Stimulated activated naive CD4-positive, alpha-beta T cell (primary cell): ENCODE data around the gene SLA2.
A peak's percentile ranks its signal among the peaks of the same experiment; 100 is the strongest.
"Not testable (repeated sequence)": the region's sequence is repeated elsewhere in the genome, so short reads cannot be mapped to it uniquely, and the experiment has no call there.

Experiments used
- DNase-seq, 6 experiments: peaks; one replicate each; lab custom pipeline; 2025; lab: John Stamatoyannopoulos, UW

Gene SLA2

DNA sequence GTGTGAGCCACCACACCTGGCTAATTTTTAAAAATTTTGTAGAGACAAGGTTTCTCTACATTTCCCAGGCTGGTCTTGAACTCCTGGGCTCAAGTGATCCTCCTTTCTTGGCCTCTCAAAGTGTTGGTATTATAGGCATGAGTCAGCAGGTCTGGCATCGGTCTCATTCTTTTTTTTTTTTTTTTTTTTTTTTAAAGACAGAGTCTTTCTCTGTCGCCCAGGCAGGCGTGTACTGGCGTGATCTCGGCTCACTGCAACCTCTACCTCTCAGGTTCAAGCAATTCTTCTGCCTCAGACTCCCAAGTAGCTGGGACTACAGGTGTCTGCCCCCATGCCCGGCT lies 37.6 kb downstream of the SLA2 start:
- not testable (repeated sequence) for DNase-seq

DNA sequence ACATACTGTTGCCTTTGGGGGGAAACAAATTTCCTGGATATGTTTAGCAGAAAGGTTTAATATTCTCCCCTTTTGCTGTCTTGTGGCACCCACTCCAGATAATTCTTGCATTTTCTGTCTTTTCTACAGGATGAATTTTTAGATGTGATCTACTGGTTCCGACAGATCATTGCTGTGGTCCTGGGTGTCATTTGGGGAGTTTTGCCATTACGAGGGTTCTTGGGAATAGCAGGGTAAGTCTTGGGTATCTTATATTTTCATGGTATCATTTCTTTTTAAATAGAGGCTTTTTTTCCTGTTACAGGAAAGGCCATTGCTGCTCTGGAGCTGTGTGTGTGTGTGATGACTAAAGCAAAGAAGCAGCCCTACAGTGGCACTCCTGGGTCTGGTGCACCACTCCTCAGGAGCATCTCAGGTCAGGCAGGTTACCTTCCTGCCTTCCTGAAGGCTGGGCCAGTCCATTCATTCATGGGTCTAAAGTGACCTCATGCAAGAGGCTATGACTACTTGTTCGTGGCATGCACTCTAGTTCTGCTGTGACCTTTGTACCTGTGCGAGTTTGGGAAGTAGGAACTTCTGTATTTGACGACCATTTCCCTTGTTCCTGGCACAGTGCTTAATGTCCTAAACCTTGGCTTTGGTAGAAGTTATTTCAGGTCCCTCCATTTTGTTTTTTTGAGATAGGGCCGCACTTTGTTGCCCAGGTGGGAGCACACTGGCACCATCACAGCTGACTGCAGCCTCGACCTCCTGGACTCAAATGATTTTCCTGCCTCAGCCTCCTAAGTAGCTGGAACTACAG lies 38.2 kb downstream of the SLA2 start:
- no peak for DNase-seq

DNA sequence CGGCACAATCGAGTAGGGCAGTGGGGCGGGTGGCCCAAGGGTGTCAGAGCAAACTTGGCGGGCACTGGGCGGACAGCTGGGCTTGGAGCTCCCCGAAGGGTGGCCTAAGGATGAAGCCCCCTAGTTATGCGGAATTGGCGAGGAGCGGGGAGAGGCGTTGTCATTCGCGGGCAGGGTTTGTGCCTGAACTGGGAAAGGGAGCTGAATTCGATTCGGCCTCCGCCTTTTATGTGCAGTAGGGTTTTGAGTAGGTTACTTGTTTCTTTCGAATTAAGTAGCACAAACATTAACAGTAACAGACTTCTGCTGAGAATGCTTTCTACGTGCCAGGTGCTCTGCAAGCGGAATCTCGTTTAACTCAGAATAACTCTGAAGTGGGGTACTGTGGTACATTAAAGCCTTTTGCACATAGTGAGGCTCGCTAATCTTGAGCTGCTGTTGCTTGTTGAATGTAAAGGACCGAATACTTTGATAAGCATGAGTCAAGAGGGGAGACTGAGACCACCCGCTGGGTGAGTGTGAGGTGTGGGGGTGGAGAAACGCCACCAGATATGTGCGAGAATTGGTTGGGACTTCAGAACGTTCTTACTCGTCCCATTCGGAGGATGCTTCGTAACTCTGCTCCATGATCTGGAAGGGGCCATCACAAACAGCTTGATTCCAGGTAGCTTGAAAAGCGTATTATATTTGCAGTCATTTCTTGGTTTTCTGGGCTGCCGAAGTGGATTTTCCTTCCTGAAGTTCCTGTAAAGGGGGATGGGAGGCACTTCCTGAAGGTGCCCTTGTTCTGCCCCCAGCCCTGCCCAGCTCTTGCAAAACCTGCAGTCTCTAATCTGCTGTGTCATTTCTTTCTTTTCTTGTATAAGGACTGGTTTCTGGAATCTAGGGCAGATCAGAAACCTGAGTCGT lies 39.6 kb downstream of the SLA2 start:
- peak in 2 of 6 experiments; percentile 46 for DNase-seq

DNA sequence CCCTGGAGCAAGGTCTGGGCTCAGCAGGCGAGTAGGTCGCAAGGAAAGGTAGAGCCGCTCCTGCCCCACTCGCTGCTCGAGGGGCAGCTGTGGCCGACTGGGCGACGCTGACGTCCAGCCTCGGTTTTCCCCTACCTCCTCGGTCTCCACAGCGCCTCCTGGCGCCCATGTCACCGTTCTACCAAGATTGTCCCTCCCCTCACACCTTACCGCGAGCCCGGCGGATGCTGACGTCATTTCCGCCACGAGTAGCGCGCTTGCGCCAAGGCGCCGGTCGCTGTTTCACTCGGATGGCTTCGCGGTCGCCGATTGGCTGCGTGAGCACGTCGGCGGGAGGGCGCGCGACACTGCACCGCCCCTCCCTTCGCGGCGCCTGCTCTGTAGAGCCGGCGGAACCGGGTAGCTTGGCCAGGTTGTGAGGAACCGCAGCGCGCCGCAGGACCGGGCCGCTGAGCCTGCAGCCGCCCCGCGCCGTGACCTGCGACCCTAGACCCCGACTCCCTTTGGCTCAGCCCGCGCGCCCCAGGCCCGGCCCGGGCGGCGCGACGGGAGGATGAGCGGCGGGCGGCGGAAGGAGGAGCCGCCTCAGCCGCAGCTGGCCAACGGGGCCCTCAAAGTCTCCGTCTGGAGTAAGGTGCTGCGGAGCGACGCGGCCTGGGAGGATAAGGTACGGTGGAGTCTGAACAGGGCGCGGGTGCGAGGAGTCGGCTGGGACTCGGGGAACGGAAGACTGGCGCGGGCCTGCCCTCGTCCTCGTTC lies 40.4 kb downstream of the SLA2 start, which contains the start of gene RAB5IF:
RAB5IF (plus strand) TSS at position 381 of the 759 bp plus-strand sequence; CDS start at position 554, 173 bp downstream.
- peak; percentile 98 for DNase-seq

DNA sequence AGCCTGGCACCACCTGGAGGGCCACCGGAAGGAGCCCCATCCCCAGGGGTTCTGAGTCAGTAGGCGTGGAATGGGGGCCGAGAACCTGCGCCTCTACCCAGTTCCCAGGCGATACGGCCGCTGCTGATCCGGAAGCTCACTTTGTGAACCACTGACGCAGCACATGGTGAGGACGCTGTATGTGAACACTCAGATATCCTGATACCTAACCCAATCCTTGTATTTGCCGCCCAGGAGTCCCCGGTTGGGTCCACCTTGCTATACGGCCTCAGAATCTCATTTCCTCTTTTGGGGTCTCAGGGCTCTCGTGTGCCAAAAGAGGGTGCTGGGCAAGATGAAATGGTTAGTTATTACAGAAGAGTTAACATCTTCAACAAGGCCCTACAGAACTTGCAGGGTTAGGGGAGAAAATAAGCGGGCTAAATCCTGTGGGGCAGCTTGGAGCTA lies 41.0 kb downstream of the SLA2 start:
- peak in 3 of 6 experiments; percentile 22 to 54 (median 39) for DNase-seq

DNA sequence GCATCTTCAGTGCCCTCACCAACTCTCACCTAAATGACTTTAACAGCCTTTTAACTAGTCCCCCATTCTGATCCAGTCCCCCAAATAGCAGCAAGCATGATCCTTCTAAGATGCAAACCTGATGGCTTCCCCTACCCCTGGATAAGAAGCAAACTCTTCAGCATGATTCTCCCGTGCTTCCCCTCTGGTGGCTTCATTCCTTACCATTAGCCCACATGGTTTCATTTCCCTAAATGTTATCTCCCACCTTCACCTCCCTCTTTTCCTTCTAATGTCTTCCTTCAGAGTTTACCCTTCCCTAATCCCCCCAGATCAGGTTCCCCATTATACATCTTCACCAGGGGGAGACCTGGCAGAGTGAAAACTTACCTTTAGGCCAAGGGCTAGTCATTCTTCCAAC lies 44.5 kb downstream of the SLA2 start:
- DNase-seq: no peak

DNA sequence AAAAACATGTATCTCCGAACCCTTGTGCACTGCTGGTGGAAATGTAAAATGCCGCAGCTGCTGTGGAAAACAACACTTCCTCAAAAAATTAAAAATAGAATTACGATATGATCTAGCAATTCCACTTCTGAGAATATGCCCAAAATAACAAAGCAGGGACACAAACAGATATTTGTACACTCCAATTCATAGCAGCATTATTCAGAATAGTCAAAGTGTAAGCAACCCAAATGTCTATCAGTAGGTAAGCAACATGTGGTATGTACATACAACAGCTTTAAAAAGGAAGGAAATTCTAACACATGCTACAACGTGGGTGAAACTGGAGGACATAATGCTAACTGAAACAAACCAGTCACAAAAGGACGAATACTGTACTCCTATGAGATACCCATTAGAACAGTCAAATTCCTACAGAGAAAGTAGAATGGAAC lies 46.1 kb downstream of the SLA2 start:
- DNase-seq: no peak

DNA sequence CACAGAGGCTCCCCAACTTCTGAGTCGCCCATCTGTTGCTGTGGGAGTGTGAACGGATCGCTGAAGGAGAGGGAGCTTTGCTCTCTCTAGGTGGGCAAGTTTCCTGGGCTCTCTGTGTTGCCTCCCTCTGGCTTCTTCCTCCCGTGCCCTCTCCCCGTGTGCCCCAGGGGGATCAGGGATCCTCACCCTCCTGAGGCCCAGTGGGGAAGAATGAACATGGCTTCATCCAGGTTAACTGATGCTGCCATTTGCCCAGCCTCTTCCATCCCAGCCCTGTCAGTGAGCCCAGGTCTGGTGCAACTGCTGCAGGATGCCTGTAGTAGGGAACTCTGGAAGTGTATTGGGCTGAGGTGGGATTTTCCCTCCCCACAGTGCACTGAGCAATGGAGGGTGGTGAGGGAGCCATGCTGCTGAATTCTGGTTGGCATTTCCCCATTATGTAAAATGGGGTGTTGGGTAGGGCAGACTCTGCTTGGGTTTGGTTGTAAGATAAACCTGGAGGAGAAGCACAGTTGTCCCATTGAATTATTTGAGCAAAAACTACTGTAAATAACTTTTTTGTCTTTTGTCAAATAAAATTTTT lies 52.6 kb downstream of the SLA2 start:
- no peak for DNase-seq

DNA sequence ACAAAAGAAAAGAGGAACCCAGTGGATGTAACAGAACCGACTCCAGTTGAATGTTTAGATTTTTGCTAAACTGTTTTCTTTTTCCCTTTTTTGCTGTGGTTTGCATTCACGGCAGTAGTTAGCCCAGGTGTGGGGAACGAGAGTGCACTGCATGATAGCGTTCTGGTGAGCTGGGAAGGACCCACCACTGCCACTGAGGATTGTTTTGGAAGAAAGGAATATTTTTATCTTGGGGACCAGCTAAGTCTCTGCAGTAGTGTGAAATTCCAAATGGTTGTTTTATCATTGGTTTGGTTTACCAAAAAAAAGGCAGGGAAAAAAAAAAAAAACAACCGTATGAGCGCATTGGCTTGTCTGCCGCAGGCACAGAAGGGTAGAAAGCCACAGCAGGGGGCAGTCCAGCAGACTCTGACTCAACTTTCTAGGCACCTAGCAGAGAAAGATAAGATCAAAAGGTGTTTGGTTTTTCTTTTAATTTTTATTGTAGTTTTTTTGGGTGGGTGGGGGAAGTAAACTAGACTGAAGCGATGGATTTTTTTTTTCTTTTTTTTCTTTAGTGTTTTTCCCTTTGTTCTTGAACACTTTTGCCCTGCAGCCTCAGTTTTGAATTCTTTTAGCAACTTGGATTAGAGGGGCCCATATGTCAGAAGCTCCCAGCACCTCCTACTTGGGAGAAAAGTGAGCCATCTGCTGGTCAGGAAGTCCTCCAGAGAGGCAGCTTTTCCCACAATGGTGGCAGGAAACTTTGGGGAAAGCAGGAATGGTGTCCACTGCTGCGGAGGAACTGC lies 53.9 kb downstream of the SLA2 start:
- peak in 4 of 6 experiments; percentile 16 to 41 (median 29) for DNase-seq

DNA sequence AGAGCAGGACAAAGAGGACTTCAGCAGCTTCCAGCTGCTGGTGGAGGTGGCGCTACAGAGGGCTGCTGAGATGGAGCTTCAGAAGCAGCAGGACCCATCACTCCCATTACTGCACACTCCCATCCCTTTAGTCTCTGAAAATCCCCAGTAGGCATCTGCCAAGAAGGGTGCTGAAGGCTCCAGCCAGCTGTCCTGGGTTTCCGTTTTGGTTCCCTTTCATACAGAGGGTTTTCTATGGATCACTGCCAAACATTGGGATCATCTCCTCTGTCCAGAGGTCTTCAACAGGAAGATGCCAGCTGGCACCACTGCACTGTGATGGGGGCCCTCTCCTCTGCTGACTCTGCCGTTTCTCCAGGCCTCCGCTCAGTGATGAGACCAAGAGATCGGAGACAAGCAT lies 54.7 kb downstream of the SLA2 start:
- DNase-seq: no peak

DNA sequence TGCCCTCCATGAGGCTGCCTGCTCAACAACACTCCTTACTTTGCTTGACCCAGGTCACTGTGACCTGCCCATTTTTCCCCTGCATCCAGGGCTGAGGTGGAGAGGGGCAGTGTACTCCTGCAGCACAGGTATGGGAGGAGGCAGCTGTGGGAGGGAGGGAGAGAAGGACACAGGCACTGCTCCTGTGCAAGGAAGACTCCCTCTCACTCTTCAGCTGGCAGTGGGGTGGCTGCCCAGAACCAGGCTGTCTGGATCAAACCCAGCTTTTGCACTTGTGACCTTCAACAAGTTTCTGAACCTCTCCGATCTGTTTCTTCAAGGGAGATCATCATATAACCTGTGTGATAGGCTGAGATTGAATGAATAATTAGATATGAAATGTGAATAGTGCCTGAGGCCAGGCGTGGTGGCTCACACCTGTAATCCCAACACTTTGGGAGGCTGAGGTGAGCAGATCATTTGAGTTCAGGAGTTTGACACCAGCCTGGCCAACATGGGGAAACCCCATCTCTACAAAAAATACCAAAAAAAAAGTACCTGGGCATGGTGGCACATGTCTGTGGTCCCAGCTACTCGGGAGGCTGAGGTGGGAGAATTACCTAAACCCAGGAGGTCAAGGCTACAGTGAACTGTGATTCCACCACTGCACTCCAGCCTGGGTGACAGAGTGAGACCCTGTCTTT lies 58.5 kb downstream of the SLA2 start:
- DNase-seq: no peak

DNA sequence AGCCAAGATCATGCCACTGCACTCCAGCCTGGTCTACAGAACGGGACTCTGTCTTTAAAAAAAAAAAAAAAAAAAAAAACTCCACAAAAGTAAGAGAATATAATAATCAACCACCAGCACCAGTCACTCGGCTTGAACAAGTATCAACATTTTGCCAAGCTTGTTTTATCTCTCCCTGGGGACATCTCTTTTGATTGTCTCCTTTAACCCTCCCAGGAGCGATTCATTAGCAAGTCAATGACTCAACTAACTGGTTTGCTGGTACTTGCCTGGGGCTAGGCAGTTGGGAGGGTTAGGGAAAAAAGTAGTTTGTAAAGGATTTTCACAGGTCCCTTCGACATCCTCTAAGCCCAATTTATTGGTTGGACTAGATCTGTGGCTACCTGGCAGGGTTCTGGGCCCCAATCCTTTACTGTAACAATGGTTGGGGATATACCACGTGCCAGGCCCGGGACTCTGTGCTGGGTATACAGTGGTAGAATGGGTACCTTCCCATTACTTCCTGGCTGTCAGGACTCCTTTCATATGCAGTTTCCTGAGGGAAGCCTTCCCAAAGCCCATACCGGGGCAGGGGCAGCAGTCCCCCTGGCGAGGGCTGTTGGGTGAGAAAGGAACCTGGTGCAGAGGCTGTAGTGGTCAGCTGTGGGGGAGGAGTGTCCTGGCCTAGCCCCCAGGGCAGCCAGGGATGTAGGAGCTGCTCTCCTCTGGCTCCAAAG lies 60.4 kb downstream of the SLA2 start:
- no peak for DNase-seq

DNA sequence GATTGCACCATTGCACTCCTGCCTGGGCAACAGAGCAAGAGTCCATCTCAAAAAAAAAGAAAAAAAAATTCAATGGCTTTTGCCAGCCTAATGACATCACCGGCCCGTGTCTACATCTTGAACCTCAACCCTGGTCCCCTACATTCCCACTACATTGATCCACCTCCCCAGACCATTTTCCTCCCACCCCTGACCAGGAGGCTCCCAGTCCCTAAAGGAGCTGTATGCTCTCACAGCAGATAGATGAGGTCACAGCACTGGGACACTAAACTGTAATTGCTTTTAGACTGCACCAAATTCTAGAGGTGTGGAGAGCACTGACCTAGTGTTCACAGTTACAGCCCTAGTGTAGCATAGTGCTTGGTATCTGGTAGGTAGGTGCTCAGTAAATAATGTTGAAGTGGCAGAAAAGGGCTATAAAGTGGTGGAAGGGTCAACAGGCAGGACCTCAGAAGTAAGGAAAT lies 61.9 kb downstream of the SLA2 start:
- DNase-seq: no peak

DNA sequence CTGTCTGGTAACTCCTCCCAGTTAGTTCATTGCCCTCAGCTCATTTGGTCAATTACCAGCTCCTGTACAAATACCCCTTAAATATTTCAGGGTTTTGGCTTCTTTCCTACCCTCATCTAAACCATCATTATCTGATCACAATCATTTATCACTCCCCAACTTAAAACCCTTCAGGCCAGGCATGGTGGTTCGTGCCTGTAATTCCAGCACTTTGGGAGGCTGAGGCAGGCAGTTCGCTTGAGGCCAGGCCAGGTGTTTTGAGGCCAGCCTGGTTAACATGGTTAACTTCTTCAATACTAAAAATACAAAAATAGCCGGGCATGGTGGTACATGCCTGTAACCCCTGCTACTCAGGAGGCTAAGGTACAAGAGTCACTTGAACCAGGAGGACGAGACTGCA lies 63.2 kb downstream of the SLA2 start:
- DNase-seq: no peak

DNA sequence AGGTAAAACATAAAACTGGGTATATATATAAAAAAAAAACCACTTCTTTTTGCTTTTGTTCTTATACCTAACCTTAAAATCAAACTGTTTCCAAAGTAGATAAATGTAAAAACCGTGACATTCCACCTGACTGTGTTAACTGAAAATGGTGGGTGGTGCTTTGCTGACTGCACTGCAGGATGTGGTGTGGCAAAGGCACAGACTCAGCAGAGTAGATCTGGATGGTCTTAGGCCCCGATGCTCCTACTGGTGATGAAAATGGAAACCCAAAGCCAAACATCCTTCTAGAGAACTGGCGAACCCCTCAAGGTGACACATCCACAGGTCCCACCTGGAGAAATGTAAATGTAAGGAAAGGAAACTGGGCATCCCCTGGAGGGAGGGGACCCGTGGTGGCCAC lies 63.7 kb downstream of the SLA2 start:
- peak in 2 of 6 experiments; percentile 12 to 42 for DNase-seq

DNA sequence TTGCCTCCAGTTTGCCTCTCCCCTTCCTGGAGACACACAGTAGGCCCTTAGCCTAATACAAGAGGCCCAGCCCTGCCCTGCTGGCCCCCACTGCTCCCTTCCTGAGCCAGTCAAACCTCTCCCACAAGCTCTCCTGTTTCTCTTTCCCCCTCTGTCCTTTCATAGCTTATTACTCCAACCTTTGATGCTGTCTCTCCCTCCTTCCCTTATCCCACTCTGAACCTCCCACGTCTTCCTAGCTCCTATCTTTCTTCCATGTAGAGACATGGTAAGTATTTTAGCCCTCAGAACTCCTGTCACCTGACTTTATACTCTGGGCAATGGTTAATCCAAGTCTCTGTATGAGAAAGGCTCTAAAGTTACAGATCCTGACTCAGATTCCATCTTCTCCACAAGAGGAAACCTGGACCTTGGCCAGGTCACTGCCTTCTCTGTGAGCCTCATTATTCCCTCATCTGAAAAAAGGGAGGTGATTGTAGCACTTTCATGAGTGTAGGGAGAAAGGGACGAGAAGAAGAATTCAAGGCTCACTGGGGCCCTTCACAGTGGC lies 65.9 kb downstream of the SLA2 start:
- no peak for DNase-seq

DNA sequence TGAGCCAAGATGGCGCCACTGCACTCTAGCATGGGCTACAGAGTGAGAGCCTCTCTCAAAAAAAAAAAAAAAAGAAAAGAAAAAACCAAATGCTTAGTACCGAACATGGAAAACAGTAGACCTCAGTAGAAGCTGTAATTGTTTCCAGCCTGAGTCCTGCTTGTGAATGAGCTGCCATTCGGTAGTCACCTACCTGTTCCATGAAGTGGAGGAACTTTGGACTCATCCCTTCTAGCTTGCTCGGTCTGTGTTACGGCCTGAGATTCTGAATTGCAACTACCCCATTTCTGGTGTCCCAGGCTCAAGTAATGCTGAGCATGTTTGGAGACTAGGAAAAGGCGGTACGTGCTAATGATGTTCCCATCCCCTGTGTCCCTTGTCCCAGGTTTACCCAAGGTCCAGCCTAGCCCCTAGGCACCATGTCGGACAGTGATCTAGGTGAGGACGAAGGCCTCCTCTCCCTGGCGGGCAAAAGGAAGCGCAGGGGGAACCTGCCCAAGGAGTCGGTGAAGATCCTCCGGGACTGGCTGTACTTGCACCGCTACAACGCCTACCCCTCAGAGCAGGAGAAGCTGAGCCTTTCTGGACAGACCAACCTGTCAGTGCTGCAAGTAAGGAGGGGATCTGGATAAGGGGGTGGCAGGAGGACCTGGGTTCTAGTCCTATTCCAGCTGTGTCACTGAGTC lies 67.5 kb downstream of the SLA2 start:
- DNase-seq: no peak

DNA sequence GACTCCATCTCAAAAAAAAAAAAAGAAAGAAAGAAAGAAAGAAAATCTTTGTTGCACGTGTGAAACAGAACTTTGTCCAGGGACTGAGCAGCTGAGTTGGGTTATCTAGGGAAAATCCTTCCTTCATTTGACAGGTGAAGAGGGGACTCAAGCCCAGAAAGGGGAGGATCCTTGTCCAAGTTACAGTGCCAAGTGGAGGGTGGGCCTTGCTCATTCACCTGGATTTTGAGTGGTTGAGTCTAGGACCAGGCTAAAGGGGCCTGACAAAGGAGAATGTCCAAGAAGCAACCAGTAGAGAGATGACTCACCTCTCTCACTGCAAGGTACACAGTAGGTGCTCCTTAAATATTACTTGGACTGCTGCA lies 69.9 kb downstream of the SLA2 start:
- DNase-seq: no peak
